Trophoblast cell (in vitro differentiated cells and primary cell): ENCODE data around the gene SRGAP2B.
"Not testable (repeated sequence)": the region's sequence is repeated elsewhere in the genome, so short reads cannot be mapped to it uniquely, and the experiment has no call there.

ENCODE experiments used
- DNase-seq, 2 donors: peaks; one replicate each; pipeline ENCODE4 v3.0.0-alpha.2; 2016
- H2AFZ ChIP-seq: 2 replicates; pipeline ENCODE4 v1.6.1; 2013; ENCODE audit warnings: low read length, moderate library complexity, mild to moderate bottlenecking; ENCODE audit not compliant: insufficient read depth, poor library complexity
- H2AK5ac ChIP-seq: 2 replicates; pipeline ENCODE4 v1.6.1; 2013; ENCODE audit warnings: mild to moderate bottlenecking, low read length
- H2BK120ac ChIP-seq: 2 replicates; pipeline ENCODE4 v1.6.1; 2013; ENCODE audit warnings: low read length, mild to moderate bottlenecking, moderate library complexity; ENCODE audit not compliant: insufficient read depth, poor library complexity
- H2BK12ac ChIP-seq: 2 replicates; pipeline ENCODE4 v1.6.1; 2013; ENCODE audit warnings: mild to moderate bottlenecking, low read length, moderate library complexity
- H2BK5ac ChIP-seq: 2 replicates; pipeline ENCODE4 v1.6.1; 2013; ENCODE audit warnings: low read length, low read depth, moderate library complexity, mild to moderate bottlenecking; ENCODE audit not compliant: poor library complexity
- H3K14ac ChIP-seq: 2 replicates; pipeline ENCODE4 v1.6.1; 2013; ENCODE audit warnings: mild to moderate bottlenecking, low read length
- H3K18ac ChIP-seq: 2 replicates; pipeline ENCODE4 v1.6.1; 2013; ENCODE audit warnings: mild to moderate bottlenecking, low read length
- H3K23ac ChIP-seq: 2 replicates; pipeline ENCODE4 v1.6.1; 2013; ENCODE audit warnings: low read length
- H3K27ac ChIP-seq: 2 replicates; pipeline ENCODE4 v1.5.1; 2013; ENCODE audit warnings: low read depth, mild to moderate bottlenecking, inconsistent platforms, low read length, moderate library complexity
- H3K27me3 ChIP-seq: 2 replicates; pipeline ENCODE4 v1.6.1; 2013; ENCODE audit warnings: inconsistent platforms, mild to moderate bottlenecking, low read length, moderate library complexity; ENCODE audit not compliant: insufficient read depth
- H3K36me3 ChIP-seq, 2 experiments: 1 replicate in 1 of 2; 2 replicates in 1 of 2; pipeline ENCODE4 v1.6.1; 2013; ENCODE audit warnings: low read length in 2 of 2, mild to moderate bottlenecking in 2 of 2, moderate library complexity in 1 of 2; ENCODE audit not compliant: insufficient read depth in 2 of 2, control insufficient read depth in 1 of 2
- H3K4ac ChIP-seq: 2 replicates; pipeline ENCODE4 v1.6.1; 2013; ENCODE audit warnings: low read depth, mild to moderate bottlenecking, low read length, moderate library complexity
- H3K4me1 ChIP-seq, 2 experiments: 1 replicate in 1 of 2; 2 replicates in 1 of 2; pipeline ENCODE4 v1.6.1; 2013; ENCODE audit warnings: low read length in 2 of 2, mild to moderate bottlenecking in 2 of 2, moderate library complexity in 1 of 2; ENCODE audit not compliant: insufficient read depth in 2 of 2, control insufficient read depth in 1 of 2
- H3K4me2 ChIP-seq: 2 replicates; pipeline ENCODE4 v1.6.1; 2013; ENCODE audit warnings: inconsistent platforms, mild to moderate bottlenecking, low read length, moderate library complexity
- H3K4me3 ChIP-seq: 2 replicates; pipeline ENCODE4 v1.5.1; 2013; ENCODE audit warnings: mild to moderate bottlenecking, low read depth, low read length, inconsistent platforms
- H3K79me1 ChIP-seq: one replicate; pipeline ENCODE4 v1.6.1; 2013; ENCODE audit warnings: low read length
- H3K79me2 ChIP-seq: 2 replicates; pipeline ENCODE4 v1.6.1; 2013; ENCODE audit warnings: low read length, mild to moderate bottlenecking; ENCODE audit not compliant: control insufficient read depth, insufficient read depth, poor library complexity
- H3K9ac ChIP-seq: 2 replicates; pipeline ENCODE4 v1.6.1; 2013; ENCODE audit warnings: mild to moderate bottlenecking, low read length
- H3K9me3 ChIP-seq: 2 replicates; pipeline ENCODE4 v1.6.1; 2013; ENCODE audit warnings: low read depth, mild to moderate bottlenecking, control low read depth, inconsistent platforms, low read length; ENCODE audit not compliant: insufficient read depth
- H4K12ac ChIP-seq: 2 replicates; pipeline ENCODE4 v1.6.1; 2013; ENCODE audit warnings: low read depth, mild to moderate bottlenecking, low read length, moderate library complexity
- H4K8ac ChIP-seq: 2 replicates; pipeline ENCODE4 v1.6.1; 2013; ENCODE audit warnings: low read depth, mild to moderate bottlenecking, low read length, moderate library complexity
- H4K91ac ChIP-seq: one replicate; pipeline ENCODE4 v1.6.1; 2013; ENCODE audit warnings: low read depth, mild to moderate bottlenecking, low read length, moderate library complexity
- WGBS: extraction: QIAGEN DNeasy Blood & Tissue Kit; methylation state at CpG from one replicate; pipeline ENCODE4 v1.1.7; 2013; ENCODE audit warnings: missing lambda C conversion rate; ENCODE audit not compliant: insufficient read length, insufficient coverage; ENCODE audit errors: extremely low coverage; 5-methylcytosine and 5-hydroxymethylcytosine counted together

The SRGAP2B gene

DNA sequence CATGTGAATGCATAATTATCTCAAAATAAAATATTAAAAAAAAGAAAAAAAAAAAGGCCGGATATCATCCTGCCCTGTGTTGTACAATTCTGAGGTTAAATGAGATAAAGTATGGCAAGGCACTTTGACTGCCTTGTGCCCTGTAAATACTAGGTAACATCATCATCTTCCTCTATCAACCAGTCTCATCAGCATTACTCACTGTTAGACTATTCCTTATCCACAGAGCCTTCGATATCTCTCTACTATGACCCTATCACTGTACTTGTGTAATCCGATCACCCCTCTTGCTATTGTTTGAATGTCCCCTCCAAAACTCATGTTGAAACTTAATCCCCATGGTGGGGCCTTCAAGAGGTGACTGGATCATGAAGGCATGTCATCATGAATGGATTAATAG lies 18.3 kb downstream of the SRGAP2B start:
- not testable (repeated sequence) for H4K91ac ChIP-seq, H3K4me3 ChIP-seq, H3K9ac ChIP-seq, H4K8ac ChIP-seq, H3K27me3 ChIP-seq, H2AK5ac ChIP-seq, H3K4ac ChIP-seq, H3K14ac ChIP-seq, H2BK120ac ChIP-seq, H2BK12ac ChIP-seq, H3K23ac ChIP-seq, H3K4me2 ChIP-seq, H3K9me3 ChIP-seq, H3K18ac ChIP-seq, H2AFZ ChIP-seq, H4K12ac ChIP-seq, DNase-seq, H3K36me3 ChIP-seq, H3K79me1 ChIP-seq, H3K27ac ChIP-seq, H3K79me2 ChIP-seq, H3K4me1 ChIP-seq, H2BK5ac ChIP-seq
- no CpG with 5 or more reads among the region's 3 CpGs for WGBS

- H3K14ac ChIP-seq, H4K91ac ChIP-seq, H3K4me2 ChIP-seq, H3K9me3 ChIP-seq, H3K9ac ChIP-seq, H2BK5ac ChIP-seq, H2AK5ac ChIP-seq, H3K23ac ChIP-seq, H4K8ac ChIP-seq, H3K36me3 ChIP-seq, H3K79me2 ChIP-seq, H2BK120ac ChIP-seq, H2AFZ ChIP-seq, H3K27me3 ChIP-seq, H3K27ac ChIP-seq, H2BK12ac ChIP-seq, H3K4me3 ChIP-seq, DNase-seq, H4K12ac ChIP-seq, H3K79me1 ChIP-seq, H3K4ac ChIP-seq, H3K4me1 ChIP-seq, H3K18ac ChIP-seq: not testable (repeated sequence)
- WGBS = no CpG with 5 or more reads among the region's 6 CpGs
Observed at GRCh38 chr1:145074021-145074559, 21.0 kb downstream of the SRGAP2B start.

GRCh38 chr1:145071569-145071968 lies 23.6 kb downstream of the SRGAP2B start:
- H4K8ac ChIP-seq, H2BK120ac ChIP-seq, H3K14ac ChIP-seq, H3K79me1 ChIP-seq, H3K79me2 ChIP-seq, H3K4ac ChIP-seq, DNase-seq, H3K18ac ChIP-seq, H2BK5ac ChIP-seq, H4K91ac ChIP-seq, H2BK12ac ChIP-seq, H3K27me3 ChIP-seq, H3K4me2 ChIP-seq, H3K9ac ChIP-seq, H2AK5ac ChIP-seq, H2AFZ ChIP-seq, H3K9me3 ChIP-seq, H3K4me3 ChIP-seq, H3K23ac ChIP-seq, H3K36me3 ChIP-seq, H3K27ac ChIP-seq, H4K12ac ChIP-seq, H3K4me1 ChIP-seq: not testable (repeated sequence)
- WGBS = no CpG with 5 or more reads among the region's 6 CpGs

GRCh38 chr1:145066486-145066885 lies 28.6 kb downstream of the SRGAP2B start:
- H2BK5ac ChIP-seq, H3K4me3 ChIP-seq, H4K12ac ChIP-seq, H4K91ac ChIP-seq, H3K9ac ChIP-seq, H3K79me2 ChIP-seq, H3K4ac ChIP-seq, H3K23ac ChIP-seq, H2AK5ac ChIP-seq, H3K27ac ChIP-seq, H3K79me1 ChIP-seq, H3K4me1 ChIP-seq, H4K8ac ChIP-seq, H3K9me3 ChIP-seq, H2BK12ac ChIP-seq, H2AFZ ChIP-seq, H3K4me2 ChIP-seq, H3K18ac ChIP-seq, H3K27me3 ChIP-seq, H3K14ac ChIP-seq, H2BK120ac ChIP-seq, H3K36me3 ChIP-seq, DNase-seq: not testable (repeated sequence)
- no CpG with 5 or more reads among the region's 10 CpGs for WGBS
